Measurements from ENCODE around the gene TIMP3.

GRCh38 chr22:32827049-32827602 lies 25.6 kb downstream of the TIMP3 start:
- TF ChIP-seq, protein P1, sequence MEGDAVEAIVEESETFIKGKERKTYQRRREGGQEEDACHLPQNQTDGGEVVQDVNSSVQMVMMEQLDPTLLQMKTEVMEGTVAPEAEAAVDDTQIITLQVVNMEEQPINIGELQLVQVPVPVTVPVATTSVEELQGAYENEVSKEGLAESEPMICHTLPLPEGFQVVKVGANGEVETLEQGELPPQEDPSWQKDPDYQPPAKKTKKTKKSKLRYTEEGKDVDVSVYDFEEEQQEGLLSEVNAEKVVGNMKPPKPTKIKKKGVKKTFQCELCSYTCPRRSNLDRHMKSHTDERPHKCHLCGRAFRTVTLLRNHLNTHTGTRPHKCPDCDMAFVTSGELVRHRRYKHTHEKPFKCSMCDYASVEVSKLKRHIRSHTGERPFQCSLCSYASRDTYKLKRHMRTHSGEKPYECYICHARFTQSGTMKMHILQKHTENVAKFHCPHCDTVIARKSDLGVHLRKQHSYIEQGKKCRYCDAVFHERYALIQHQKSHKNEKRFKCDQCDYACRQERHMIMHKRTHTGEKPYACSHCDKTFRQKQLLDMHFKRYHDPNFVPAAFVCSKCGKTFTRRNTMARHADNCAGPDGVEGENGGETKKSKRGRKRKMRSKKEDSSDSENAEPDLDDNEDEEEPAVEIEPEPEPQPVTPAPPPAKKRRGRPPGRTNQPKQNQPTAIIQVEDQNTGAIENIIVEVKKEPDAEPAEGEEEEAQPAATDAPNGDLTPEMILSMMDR (IDR thresholded peaks at IDR 0.05), result no peak
- no peak for TF ChIP-seq POLR2A (IDR thresholded peaks at IDR 0.05)

Data from body of pancreas (tissue), 4 donors.